ENCODE results near the gene MED9. TPM values are rescaled to one million over a fixed set of nuclear protein-coding genes. Genes with fewer than 3 reads are reported as not detected.

Gene MED9
- total RNA-seq, 1 experiment from 2014 or later = 20.4 TPM

GRCh38 chr17:17448076-17448475 lies 28.7 kb upstream of the MED9 start:
- no peak for DNase-seq (ENCODE audit: low spot score)
- no peaks in the 10 kb centered on the region for H3K9me3 ChIP-seq (ENCODE audit: low read depth, low read length, poor library complexity, severe bottlenecking)
- no peaks in the 10 kb centered on the region for H3K27me3 ChIP-seq (replicated peaks; ENCODE audit: insufficient read depth, low read depth, low read length, poor library complexity)
- no TSS peak for BruUV-seq (replicated peaks)
- no peak for TF ChIP-seq EZH2 (IDR thresholded peaks at IDR 0.05; ENCODE audit: borderline replicate concordance, low read depth, low read length, poor library complexity, severe bottlenecking)
- no peak for TF ChIP-seq CTCF (conservative IDR thresholded peaks at IDR 0.05; ENCODE audit: low read depth, low read length)
- H3K27ac ChIP-seq (ENCODE audit: low read depth, low read length, poor library complexity, severe bottlenecking) = no peak overlapping the region
- no peak overlapping the region for H3K4me3 ChIP-seq (ENCODE audit: low read depth, low read length, poor library complexity, severe bottlenecking)
- intact Hi-C loops (cut with micrococcal nuclease; ENCODE audit: unreplicated experiment) = no loop called here
- ChIA-PET CTCF (no interaction called here), POLR2A (ENCODE audit: low non-redundant PET) (no interaction called here)
- no peaks in the 10 kb centered on the region for H3K36me3 ChIP-seq (ENCODE audit: insufficient read depth, low read length, poor library complexity, severe bottlenecking)
- H3K4me1 ChIP-seq (ENCODE audit: insufficient read depth, low read length, poor library complexity, severe bottlenecking) = no peaks in the 10 kb centered on the region

- H3K9me3 ChIP-seq (ENCODE audit: low read depth, low read length, poor library complexity, severe bottlenecking) = no peaks in the 10 kb centered on the region
- no peak for DNase-seq (ENCODE audit: low spot score)
- ChIA-PET POLR2A (ENCODE audit: low non-redundant PET) (no interaction called here), CTCF (no interaction called here)
- no peak for TF ChIP-seq CTCF (conservative IDR thresholded peaks at IDR 0.05; ENCODE audit: low read depth, low read length)
- no peak for TF ChIP-seq EZH2 (IDR thresholded peaks at IDR 0.05; ENCODE audit: borderline replicate concordance, low read depth, low read length, poor library complexity, severe bottlenecking)
- no peak overlapping the region for H3K27ac ChIP-seq (ENCODE audit: low read depth, low read length, poor library complexity, severe bottlenecking)
- H3K36me3 ChIP-seq (ENCODE audit: insufficient read depth, low read length, poor library complexity, severe bottlenecking) = no peaks in the 10 kb centered on the region
- no peak overlapping the region for H3K4me3 ChIP-seq (ENCODE audit: low read depth, low read length, poor library complexity, severe bottlenecking)
- intact Hi-C loops (cut with micrococcal nuclease; ENCODE audit: unreplicated experiment) = no loop called here
- BruUV-seq (replicated peaks) = no TSS peak
- no peaks in the 10 kb centered on the region for H3K4me1 ChIP-seq (ENCODE audit: insufficient read depth, low read length, poor library complexity, severe bottlenecking)
- no peaks in the 10 kb centered on the region for H3K27me3 ChIP-seq (replicated peaks; ENCODE audit: insufficient read depth, low read depth, low read length, poor library complexity)
These were observed 28.1 kb upstream of the MED9 start for GRCh38 chr17:17448723-17449122.

- POLR2A ChIA-PET (ENCODE audit: low non-redundant PET) = no interaction called here
- no peaks in the 10 kb centered on the region for H3K4me1 ChIP-seq (ENCODE audit: insufficient read depth, low read length, poor library complexity, severe bottlenecking)
- H3K27me3 ChIP-seq (replicated peaks; ENCODE audit: insufficient read depth, low read depth, low read length, poor library complexity) = peaks cover 6% of the 10 kb centered on the region
- no peaks in the 10 kb centered on the region for H3K9me3 ChIP-seq (ENCODE audit: low read depth, low read length, poor library complexity, severe bottlenecking)
- intact Hi-C loops (cut with micrococcal nuclease; ENCODE audit: unreplicated experiment) = no loop called here
- CTCF ChIA-PET = no interaction called here
- H3K36me3 ChIP-seq (ENCODE audit: insufficient read depth, low read length, poor library complexity, severe bottlenecking) = no peaks in the 10 kb centered on the region
- H3K27ac ChIP-seq (ENCODE audit: low read depth, low read length, poor library complexity, severe bottlenecking) = no peak overlapping the region
- BruUV-seq (replicated peaks) = no TSS peak
- TF ChIP-seq CTCF (conservative IDR thresholded peaks at IDR 0.05; ENCODE audit: low read depth, low read length) (no peak), EZH2 (IDR thresholded peaks at IDR 0.05; ENCODE audit: borderline replicate concordance, low read depth, low read length, poor library complexity, severe bottlenecking) (no peak)
- no peak overlapping the region for H3K4me3 ChIP-seq (ENCODE audit: low read depth, low read length, poor library complexity, severe bottlenecking)
- DNase-seq (ENCODE audit: low spot score) = no peak
These were observed 23.7 kb upstream of the MED9 start for GRCh38 chr17:17453088-17453487.
